A549 (cell line): ENCODE measurements around the gene KRT5. TPM values are rescaled to one million over a fixed set of nuclear protein-coding genes. Genes with fewer than 3 reads are reported as not detected.
A peak's percentile ranks its signal among the peaks of the same experiment; 100 is the strongest.

Experiments
- ATAC-seq, 2 experiments: fragments of 200-7000 bp in 1 of 2; fragments of >200 bp in 1 of 2; cut with Nextera tagmentation in 1 of 2; cut with Tn5 transposase in 1 of 2; 3 replicates each; pipeline versions ENCODE4 v1.8.0 to v1.9.1; 2018 to 2020; ENCODE audit warnings: mild to moderate bottlenecking in 1 of 2, moderate library complexity in 1 of 2
- CTCF ChIA-PET: fragments of 300-600 bp; sonication (Branson Sonifier 250); formaldehyde crosslinking; extraction: SDS; loops from one replicate; lab custom pipeline; 2021; ENCODE audit warnings: antibody characterized with exemption, inconsistent platforms; lab: Yijun Ruan, JAX
- POLR2A ChIA-PET: fragments of 350-600 bp; formaldehyde crosslinking; extraction: SDS; loops from one replicate; lab custom pipeline; 2021; ENCODE audit warnings: antibody characterized with exemption, inconsistent platforms; lab: Yijun Ruan, JAX
- DNase-seq, 2 experiments: peaks; one replicate each; pipeline versions ENCODE4 v3.0.0 to v3.0.0-alpha.2; 2011 to 2016; ENCODE audit warnings: low read depth in 1 of 2, low spot score in 1 of 2
- FAIRE-seq: peaks from 2 replicates; lab custom pipeline; 2011; peaks lifted over from hg19 to GRCh38; lab: Jason Lieb, UNC
- H3K27ac ChIP-seq, 2 experiments: fragments of >200 bp; sonication (Bioruptor Twin); formaldehyde crosslinking; 3 replicates each; pipeline ENCODE4 v1.5.1; 2016 to 2017
- H3K4me1 ChIP-seq: fragments of >200 bp; sonication (Bioruptor Twin); formaldehyde crosslinking; 3 replicates; pipeline ENCODE4 v1.6.1; 2016
- H3K4me2 ChIP-seq: fragments of >200 bp; sonication (Bioruptor Twin); formaldehyde crosslinking; 3 replicates; pipeline ENCODE4 v1.6.1; 2016
- H3K4me3 ChIP-seq: fragments of >200 bp; sonication (Bioruptor Twin); formaldehyde crosslinking; 3 replicates; pipeline ENCODE4 v1.5.1; 2016
- H3K9me3 ChIP-seq: fragments of >200 bp; sonication (Bioruptor Twin); formaldehyde crosslinking; 3 replicates; pipeline ENCODE4 v1.6.1; 2016
- BHLHE40 ChIP-seq: IDR thresholded peaks from 2 replicates; pipeline ENCODE4 v1.6.1; 2012; ENCODE audit warnings: low read depth, low read length, inconsistent platforms
- CHD4 ChIP-seq: fragments of 200-600 bp; sonication (generic); IDR thresholded peaks from 2 replicates; pipeline ENCODE4 v1.6.1; 2016; ENCODE audit warnings: antibody characterized with exemption, mild to moderate bottlenecking, borderline replicate concordance
- EHF ChIP-seq: fragments of 250-450 bp; sonication (Bioruptor Pico); IDR thresholded peaks from 2 replicates; pipeline ENCODE4 v1.5.0; 2020; ENCODE audit warnings: mild to moderate bottlenecking
- ESRRA ChIP-seq: fragments of 150-350 bp; IDR thresholded peaks from 2 replicates; pipeline ENCODE4 v1.6.1; 2014; ENCODE audit warnings: mild to moderate bottlenecking, low read length, borderline replicate concordance
- FOSL2 ChIP-seq, 2 experiments: fragments of 450-650 bp in 1 of 2; fragments of >200 bp in 1 of 2; sonication (Bioruptor Twin) in 1 of 2; formaldehyde crosslinking; IDR thresholded peaks; 2 replicates each; pipeline versions ENCODE4 v1.5.0 to v1.6.1; 2016 to 2020; ENCODE audit warnings: mild to moderate bottlenecking in 1 of 2, moderate library complexity in 1 of 2
- HOXA7 ChIP-seq: fragments of 250-450 bp; sonication (Bioruptor Pico); IDR thresholded peaks from 2 replicates; pipeline ENCODE4 v1.5.0; 2020; ENCODE audit warnings: mild to moderate bottlenecking, moderate library complexity
- HOXB5 ChIP-seq: fragments of 250-450 bp; sonication (Bioruptor Pico); IDR thresholded peaks from 2 replicates; pipeline ENCODE4 v1.5.0; 2020; ENCODE audit warnings: mild to moderate bottlenecking, moderate library complexity
- JUNB ChIP-seq: fragments of >200 bp; sonication (Bioruptor Twin); formaldehyde crosslinking; IDR thresholded peaks from 2 replicates; pipeline ENCODE4 v1.6.1; 2016
- MAFK ChIP-seq: fragments of 450-650 bp; IDR thresholded peaks from 2 replicates; pipeline ENCODE4 v1.6.1; 2014; ENCODE audit not compliant: partially characterized antibody
- MAZ ChIP-seq: fragments of 150-350 bp; IDR thresholded peaks from 2 replicates; pipeline ENCODE4 v1.6.1; 2014; ENCODE audit warnings: antibody characterized with exemption, low read depth, low read length, borderline replicate concordance
- NFE2L2 ChIP-seq: fragments of 150-350 bp; conservative IDR thresholded peaks from 2 replicates; pipeline ENCODE4 v1.6.1; 2014; ENCODE audit warnings: low read length
- NPAS2 ChIP-seq: fragments of 250-450 bp; sonication (Bioruptor Pico); IDR thresholded peaks from 2 replicates; pipeline ENCODE4 v1.8.0; 2022; ENCODE audit warnings: mild to moderate bottlenecking, moderate library complexity, borderline replicate concordance
- PHF8 ChIP-seq: fragments of 200-600 bp; sonication (generic); IDR thresholded peaks from 2 replicates; pipeline ENCODE4 v1.6.1; 2016; ENCODE audit warnings: low read depth, mild to moderate bottlenecking, antibody characterized with exemption, moderate library complexity, borderline replicate concordance
- RAD21 ChIP-seq, 2 experiments: fragments of >200 bp in 1 of 2; sonication (Bioruptor Twin) in 1 of 2; formaldehyde crosslinking in 1 of 2; IDR thresholded peaks in 1 of 2; conservative IDR thresholded peaks in 1 of 2; 2 replicates in 1 of 2; 3 replicates in 1 of 2; pipeline ENCODE4 v1.6.1; 2012 to 2018; ENCODE audit warnings: inconsistent platforms in 1 of 2
- RCOR1 ChIP-seq: fragments of 150-350 bp; IDR thresholded peaks from 2 replicates; pipeline ENCODE4 v1.6.1; 2014; ENCODE audit warnings: antibody characterized with exemption, low read length, low read depth
- RFX5 ChIP-seq: fragments of 450-650 bp; IDR thresholded peaks from 2 replicates; pipeline ENCODE4 v1.7.1; 2014; ENCODE audit warnings: antibody characterized with exemption, mild to moderate bottlenecking, moderate library complexity
- RNF2 ChIP-seq: fragments of 200-600 bp; sonication (generic); IDR thresholded peaks from 2 replicates; pipeline ENCODE4 v1.6.1; 2016; ENCODE audit warnings: low read depth, mild to moderate bottlenecking, antibody characterized with exemption, moderate library complexity, borderline replicate concordance
- SMC3 ChIP-seq: fragments of >200 bp; sonication (Bioruptor Twin); formaldehyde crosslinking; IDR thresholded peaks from 3 replicates; pipeline ENCODE4 v1.6.1; 2018; ENCODE audit warnings: inconsistent platforms
- SREBF2 ChIP-seq: fragments of 450-650 bp; IDR thresholded peaks from 2 replicates; pipeline ENCODE4 v1.6.1; 2014; ENCODE audit warnings: mild to moderate bottlenecking, moderate library complexity
- TP53 ChIP-seq: fragments of 250-450 bp; sonication (Bioruptor Pico); IDR thresholded peaks from 2 replicates; pipeline ENCODE4 v1.5.0; 2021; ENCODE audit warnings: mild to moderate bottlenecking, moderate library complexity
- ZFP36 ChIP-seq: fragments of 450-650 bp; IDR thresholded peaks from 2 replicates; pipeline ENCODE4 v1.6.1; 2014; ENCODE audit warnings: borderline replicate concordance; ENCODE audit not compliant: partially characterized antibody
- ZNF302 ChIP-seq: fragments of 250-450 bp; sonication (Bioruptor Pico); IDR thresholded peaks from 2 replicates; pipeline ENCODE4 v1.9.0; 2021; ENCODE audit warnings: inconsistent platforms, mild to moderate bottlenecking, moderate library complexity
- WGBS: methylation state at CpG from one replicate; pipeline ENCODE4 v1.1.6; 2017; ENCODE audit errors: missing lambda C conversion rate; 5-methylcytosine and 5-hydroxymethylcytosine counted together
- polyA plus RNA-seq, 4 experiments: library from polyadenylated mRNA; depleted of rRNA in 3 of 4; stranded (reverse); fragments of >200 nt; fragmentation: RNase III in 1 of 4; extraction: RNeasy Plus Mini Kit Qiagen cat#74134 plus additional on column Dnase treatment in 1 of 4; gene quantifications; 2 replicates in 3 of 4; 3 replicates in 1 of 4; pipeline ENCODE4 v1.2.3, GENCODE V29; 2011 to 2017
- TF ChIP-seq, protein P1 (sequence below): fragments of 250-450 bp; sonication (Bioruptor Pico); IDR thresholded peaks from 2 replicates; pipeline ENCODE4 v1.5.0; 2021; ENCODE audit warnings: mild to moderate bottlenecking, moderate library complexity, borderline replicate concordance
- TF ChIP-seq, protein P2 (sequence below): fragments of 250-450 bp; sonication (Bioruptor Pico); IDR thresholded peaks from 2 replicates; pipeline ENCODE4 v1.5.0; 2020; ENCODE audit warnings: low read depth, mild to moderate bottlenecking, moderate library complexity
- TF ChIP-seq, protein P3 (sequence below): fragments of >200 bp; sonication (Bioruptor Twin); formaldehyde crosslinking; IDR thresholded peaks from 3 replicates; pipeline ENCODE4 v1.6.1; 2016
- TF ChIP-seq, protein P4 (sequence below): IDR thresholded peaks from 2 replicates; pipeline ENCODE4 v1.6.1; 2012
- TF ChIP-seq, protein P5 (sequence below): fragments of 450-650 bp; IDR thresholded peaks from 2 replicates; pipeline ENCODE4 v1.6.1; 2014; ENCODE audit warnings: antibody characterized with exemption
- TF ChIP-seq, protein P6 (sequence below): fragments of >200 bp; sonication (Bioruptor Twin); formaldehyde crosslinking; IDR thresholded peaks from 2 replicates; pipeline ENCODE4 v1.6.1; 2016
- TF ChIP-seq, protein P7 (sequence below): fragments of >200 bp; sonication (Bioruptor Twin); formaldehyde crosslinking; IDR thresholded peaks from 3 replicates; pipeline ENCODE4 v1.5.1; 2016

KRT5 gene
- polyA plus RNA-seq, 2 of the 4 experiments (the other 2 are of a cell fraction), result 0.06 to 0.25 TPM

DNA sequence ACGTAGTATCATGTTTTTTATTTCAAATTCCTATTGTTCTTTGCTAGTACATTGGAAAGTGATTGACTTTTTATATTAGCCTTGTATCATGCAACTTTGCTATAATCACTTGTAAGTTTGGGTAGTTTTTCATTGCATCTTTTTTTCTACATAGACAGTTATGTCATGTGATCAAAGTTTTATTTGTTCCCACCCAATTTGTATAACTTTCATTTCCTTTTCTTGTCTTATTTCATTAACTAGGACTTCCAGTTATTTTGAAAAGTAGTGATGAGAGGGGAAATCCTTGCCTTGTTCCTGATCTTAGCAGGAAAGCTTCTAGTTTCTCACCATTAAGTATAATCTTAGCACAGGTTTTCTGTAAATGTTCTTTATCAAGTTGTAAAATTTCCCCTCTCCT, 17.3 kb downstream of the KRT5 start:
- POLR2A ChIA-PET, result no interaction called here
- WGBS, result 80% methylated on average over 1 of the region's 1 CpG
- CTCF ChIA-PET, result interaction anchor here (1.1 to 1.2 kb wide), 3 partner anchors 9 to 131 kb away, joined by 3 to 4 read pairs (median 3); no protein-coding TSS in a partner anchor
- H3K4me3 ChIP-seq, result no peak overlapping the region
- no peak overlapping the region for H3K27ac ChIP-seq
- H3K9me3 ChIP-seq, result peaks cover 2% of the 10 kb centered on the region; the same call in 1 of the 3 replicates
- DNase-seq (no peak), FAIRE-seq (peak; percentile 74), ATAC-seq (no peak)
- peaks cover 8% of the 10 kb centered on the region; the same call in 1 of the 3 replicates for H3K4me1 ChIP-seq
- no peak overlapping the region for H3K4me2 ChIP-seq
- no peak for TF ChIP-seq ZNF302 (CRISPR knock-in tag)
- TF ChIP-seq, protein P1, sequence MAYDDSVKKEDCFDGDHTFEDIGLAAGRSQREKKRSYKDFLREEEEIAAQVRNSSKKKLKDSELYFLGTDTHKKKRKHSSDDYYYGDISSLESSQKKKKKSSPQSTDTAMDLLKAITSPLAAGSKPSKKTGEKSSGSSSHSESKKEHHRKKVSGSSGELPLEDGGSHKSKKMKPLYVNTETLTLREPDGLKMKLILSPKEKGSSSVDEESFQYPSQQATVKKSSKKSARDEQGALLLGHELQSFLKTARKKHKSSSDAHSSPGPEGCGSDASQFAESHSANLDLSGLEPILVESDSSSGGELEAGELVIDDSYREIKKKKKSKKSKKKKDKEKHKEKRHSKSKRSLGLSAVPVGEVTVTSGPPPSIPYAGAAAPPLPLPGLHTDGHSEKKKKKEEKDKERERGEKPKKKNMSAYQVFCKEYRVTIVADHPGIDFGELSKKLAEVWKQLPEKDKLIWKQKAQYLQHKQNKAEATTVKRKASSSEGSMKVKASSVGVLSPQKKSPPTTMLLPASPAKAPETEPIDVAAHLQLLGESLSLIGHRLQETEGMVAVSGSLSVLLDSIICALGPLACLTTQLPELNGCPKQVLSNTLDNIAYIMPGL, result no peak
- TF ChIP-seq SREBF2, result no peak
- no peak for TF ChIP-seq HOXA7 (CRISPR knock-in tag)
- no peak for TF ChIP-seq ESRRA
- TF ChIP-seq, protein P2, sequence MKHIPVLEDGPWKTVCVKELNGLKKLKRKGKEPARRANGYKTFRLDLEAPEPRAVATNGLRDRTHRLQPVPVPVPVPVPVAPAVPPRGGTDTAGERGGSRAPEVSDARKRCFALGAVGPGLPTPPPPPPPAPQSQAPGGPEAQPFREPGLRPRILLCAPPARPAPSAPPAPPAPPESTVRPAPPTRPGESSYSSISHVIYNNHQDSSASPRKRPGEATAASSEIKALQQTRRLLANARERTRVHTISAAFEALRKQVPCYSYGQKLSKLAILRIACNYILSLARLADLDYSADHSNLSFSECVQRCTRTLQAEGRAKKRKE (CRISPR knock-in tag), result no peak
- TF ChIP-seq BHLHE40, result no peak
- TF ChIP-seq NPAS2 (CRISPR knock-in tag), result no peak
- TF ChIP-seq, protein P3, sequence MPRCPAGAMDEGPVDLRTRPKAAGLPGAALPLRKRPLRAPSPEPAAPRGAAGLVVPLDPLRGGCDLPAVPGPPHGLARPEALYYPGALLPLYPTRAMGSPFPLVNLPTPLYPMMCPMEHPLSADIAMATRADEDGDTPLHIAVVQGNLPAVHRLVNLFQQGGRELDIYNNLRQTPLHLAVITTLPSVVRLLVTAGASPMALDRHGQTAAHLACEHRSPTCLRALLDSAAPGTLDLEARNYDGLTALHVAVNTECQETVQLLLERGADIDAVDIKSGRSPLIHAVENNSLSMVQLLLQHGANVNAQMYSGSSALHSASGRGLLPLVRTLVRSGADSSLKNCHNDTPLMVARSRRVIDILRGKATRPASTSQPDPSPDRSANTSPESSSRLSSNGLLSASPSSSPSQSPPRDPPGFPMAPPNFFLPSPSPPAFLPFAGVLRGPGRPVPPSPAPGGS, result no peak
- TF ChIP-seq MAFK, result no peak
- no peak for TF ChIP-seq EHF (CRISPR knock-in tag)
- no peak for TF ChIP-seq RAD21 (conservative IDR thresholded peaks at IDR 0.05 in 1 of 2, IDR thresholded peaks at IDR 0.05 in 1 of 2)
- TF ChIP-seq, protein P4, sequence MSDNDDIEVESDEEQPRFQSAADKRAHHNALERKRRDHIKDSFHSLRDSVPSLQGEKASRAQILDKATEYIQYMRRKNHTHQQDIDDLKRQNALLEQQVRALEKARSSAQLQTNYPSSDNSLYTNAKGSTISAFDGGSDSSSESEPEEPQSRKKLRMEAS, result no peak
- no peak for TF ChIP-seq MAZ
- no peak for TF ChIP-seq CHD4
- TF ChIP-seq, all 56 proteins: peak for 0

DNA sequence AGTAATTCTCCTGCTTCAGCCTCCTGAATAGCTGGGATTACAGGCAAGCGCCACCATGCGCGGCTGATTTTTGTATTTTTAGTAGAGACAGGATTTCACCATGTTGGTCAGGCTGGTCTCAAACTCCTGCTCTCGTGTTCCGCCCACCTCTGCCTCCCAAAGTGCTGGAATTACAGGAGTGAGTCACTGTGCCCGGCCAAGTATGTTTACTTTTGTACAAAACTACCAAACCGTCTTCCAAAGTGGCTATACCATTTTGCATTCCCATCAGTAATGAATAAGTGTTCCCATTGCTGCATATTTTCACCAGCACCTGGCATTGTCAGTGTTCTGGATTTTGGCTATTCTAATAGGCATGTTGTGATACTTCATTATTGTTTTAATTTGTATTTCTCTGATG, 18.7 kb downstream of the KRT5 start:
- CTCF ChIA-PET, result interaction anchor here (0.7 to 1.2 kb wide), 4 partner anchors 59 to 369 kb away, joined by 3 to 4 read pairs (median 3); no protein-coding TSS in a partner anchor
- ATAC-seq (no peak), DNase-seq (no peak), FAIRE-seq (no peak)
- WGBS, result 57% methylated on average over 7 of the region's 7 CpGs
- Histone ChIP-seq H3K9me3 (peaks cover 2% of the 10 kb centered on the region; the same call in 1 of the 3 replicates), H3K4me2 (no peak overlapping the region), H3K4me1 (peaks cover 16% of the 10 kb centered on the region), H3K4me3 (no peak overlapping the region), H3K27ac (no peak overlapping the region)
- POLR2A ChIA-PET, result no interaction called here
- TF ChIP-seq, protein P5, sequence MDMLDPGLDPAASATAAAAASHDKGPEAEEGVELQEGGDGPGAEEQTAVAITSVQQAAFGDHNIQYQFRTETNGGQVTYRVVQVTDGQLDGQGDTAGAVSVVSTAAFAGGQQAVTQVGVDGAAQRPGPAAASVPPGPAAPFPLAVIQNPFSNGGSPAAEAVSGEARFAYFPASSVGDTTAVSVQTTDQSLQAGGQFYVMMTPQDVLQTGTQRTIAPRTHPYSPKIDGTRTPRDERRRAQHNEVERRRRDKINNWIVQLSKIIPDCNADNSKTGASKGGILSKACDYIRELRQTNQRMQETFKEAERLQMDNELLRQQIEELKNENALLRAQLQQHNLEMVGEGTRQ, result no peak
- TF ChIP-seq RCOR1 (no peak), SMC3 (no peak), TP53 (CRISPR knock-in tag) (no peak), PHF8 (no peak), NFE2L2 (no peak), RNF2 (no peak), JUNB (no peak), RFX5 (no peak), ZFP36 (no peak), ESRRA (no peak), HOXB5 (no peak), FOSL2 (IDR thresholded peaks at IDR 0.05) (no peak), FOSL2 (CRISPR knock-in tag; IDR thresholded peaks at IDR 0.05) (no peak)
- TF ChIP-seq, protein P6, sequence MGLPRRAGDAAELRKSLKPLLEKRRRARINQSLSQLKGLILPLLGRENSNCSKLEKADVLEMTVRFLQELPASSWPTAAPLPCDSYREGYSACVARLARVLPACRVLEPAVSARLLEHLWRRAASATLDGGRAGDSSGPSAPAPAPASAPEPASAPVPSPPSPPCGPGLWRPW, result no peak
- TF ChIP-seq, protein P1, result no peak
- TF ChIP-seq, protein P7, sequence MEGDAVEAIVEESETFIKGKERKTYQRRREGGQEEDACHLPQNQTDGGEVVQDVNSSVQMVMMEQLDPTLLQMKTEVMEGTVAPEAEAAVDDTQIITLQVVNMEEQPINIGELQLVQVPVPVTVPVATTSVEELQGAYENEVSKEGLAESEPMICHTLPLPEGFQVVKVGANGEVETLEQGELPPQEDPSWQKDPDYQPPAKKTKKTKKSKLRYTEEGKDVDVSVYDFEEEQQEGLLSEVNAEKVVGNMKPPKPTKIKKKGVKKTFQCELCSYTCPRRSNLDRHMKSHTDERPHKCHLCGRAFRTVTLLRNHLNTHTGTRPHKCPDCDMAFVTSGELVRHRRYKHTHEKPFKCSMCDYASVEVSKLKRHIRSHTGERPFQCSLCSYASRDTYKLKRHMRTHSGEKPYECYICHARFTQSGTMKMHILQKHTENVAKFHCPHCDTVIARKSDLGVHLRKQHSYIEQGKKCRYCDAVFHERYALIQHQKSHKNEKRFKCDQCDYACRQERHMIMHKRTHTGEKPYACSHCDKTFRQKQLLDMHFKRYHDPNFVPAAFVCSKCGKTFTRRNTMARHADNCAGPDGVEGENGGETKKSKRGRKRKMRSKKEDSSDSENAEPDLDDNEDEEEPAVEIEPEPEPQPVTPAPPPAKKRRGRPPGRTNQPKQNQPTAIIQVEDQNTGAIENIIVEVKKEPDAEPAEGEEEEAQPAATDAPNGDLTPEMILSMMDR, result no peak
